GM18867 (cell line): ENCODE results near the gene PAX5.
A peak's percentile ranks its signal among the peaks of the same experiment; 100 is the strongest.

Experiments used
- ATAC-seq: cut with Tn5 transposase; IDR thresholded peaks from one replicate; pipeline ENCODE4 v1.9.1; 2021; ENCODE audit warnings: mild to moderate bottlenecking, moderate library complexity; ENCODE audit not compliant: unreplicated experiment

PAX5 gene

DNA sequence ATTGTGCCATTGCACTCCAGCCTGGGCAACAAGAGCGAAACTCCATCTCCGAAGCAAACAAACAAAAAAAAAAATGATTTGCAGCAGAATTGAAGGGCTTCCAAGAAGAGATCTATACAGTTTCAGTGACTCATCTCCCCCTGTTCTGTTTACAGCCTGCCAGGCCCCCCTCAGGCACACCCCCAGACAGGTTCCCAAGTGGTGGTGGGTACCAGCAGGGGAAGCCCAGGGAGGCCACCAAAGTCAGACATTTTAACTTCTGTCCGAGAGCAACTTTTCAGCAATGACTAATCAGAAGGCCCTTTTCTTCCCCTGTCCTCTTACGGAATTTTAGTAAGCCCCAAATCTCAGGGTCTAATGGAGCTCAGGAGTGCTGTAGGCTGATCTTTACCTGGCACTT lies 98.7 kb downstream of the PAX5 start:
- peak; percentile 20 for ATAC-seq

DNA sequence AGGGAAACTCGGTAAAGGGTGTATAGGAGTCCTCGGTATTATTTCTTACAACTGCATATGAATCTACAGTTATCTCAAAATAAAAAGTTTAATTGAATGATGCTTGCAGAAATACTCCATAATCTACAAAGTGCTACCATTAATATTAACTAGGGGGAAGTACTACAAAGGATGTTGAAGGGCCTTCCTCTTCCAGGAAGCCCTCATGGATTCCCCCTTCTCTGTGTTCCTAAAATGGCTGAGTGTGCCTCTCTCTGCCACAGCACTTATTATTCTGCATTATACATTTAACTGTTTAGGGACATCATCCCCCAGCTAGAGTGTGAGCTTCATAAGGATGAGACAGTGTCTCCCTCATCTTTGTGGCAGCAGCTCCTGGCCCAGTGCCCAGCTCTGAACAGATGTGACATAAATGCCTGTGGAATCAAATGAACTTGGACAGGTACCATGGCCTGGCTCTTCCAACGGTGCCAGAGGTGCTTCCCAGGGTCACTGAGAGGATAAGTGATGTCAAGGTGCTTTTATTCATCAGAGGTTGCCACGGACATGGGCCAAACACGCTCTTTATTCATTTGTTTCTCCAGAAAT lies 99.5 kb downstream of the PAX5 start:
- no peak for ATAC-seq

- ATAC-seq = no peak
Observed at GRCh38 chr9:36933676-36934215, 100.3 kb downstream of the PAX5 start.

- no peak for ATAC-seq
Observed at GRCh38 chr9:36932198-36932597, 101.9 kb downstream of the PAX5 start.

- ATAC-seq = no peak
Observed at GRCh38 chr9:36930941-36931340, 103.1 kb downstream of the PAX5 start.

DNA sequence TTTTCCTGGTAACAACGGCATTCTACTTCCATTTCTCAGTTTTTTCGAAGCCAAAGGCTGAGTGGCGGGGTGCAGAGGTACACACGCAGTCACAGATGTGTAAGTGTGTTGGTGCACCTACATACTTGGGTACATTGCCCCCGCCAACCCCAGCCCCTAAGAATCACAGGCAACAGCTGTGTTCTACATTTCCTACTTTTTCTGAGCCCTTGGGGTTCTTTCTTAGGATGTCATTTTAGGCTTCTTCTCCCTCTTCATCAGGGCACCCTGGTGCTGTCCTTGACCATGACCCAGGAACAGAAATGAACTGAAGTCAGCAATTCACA lies 104.8 kb downstream of the PAX5 start:
- ATAC-seq = no peak

- no peak for ATAC-seq
Observed at GRCh38 chr9:36928670-36929349, 105.3 kb downstream of the PAX5 start.

- no peak for ATAC-seq
Observed at GRCh38 chr9:36928210-36928609, 105.9 kb downstream of the PAX5 start.

DNA sequence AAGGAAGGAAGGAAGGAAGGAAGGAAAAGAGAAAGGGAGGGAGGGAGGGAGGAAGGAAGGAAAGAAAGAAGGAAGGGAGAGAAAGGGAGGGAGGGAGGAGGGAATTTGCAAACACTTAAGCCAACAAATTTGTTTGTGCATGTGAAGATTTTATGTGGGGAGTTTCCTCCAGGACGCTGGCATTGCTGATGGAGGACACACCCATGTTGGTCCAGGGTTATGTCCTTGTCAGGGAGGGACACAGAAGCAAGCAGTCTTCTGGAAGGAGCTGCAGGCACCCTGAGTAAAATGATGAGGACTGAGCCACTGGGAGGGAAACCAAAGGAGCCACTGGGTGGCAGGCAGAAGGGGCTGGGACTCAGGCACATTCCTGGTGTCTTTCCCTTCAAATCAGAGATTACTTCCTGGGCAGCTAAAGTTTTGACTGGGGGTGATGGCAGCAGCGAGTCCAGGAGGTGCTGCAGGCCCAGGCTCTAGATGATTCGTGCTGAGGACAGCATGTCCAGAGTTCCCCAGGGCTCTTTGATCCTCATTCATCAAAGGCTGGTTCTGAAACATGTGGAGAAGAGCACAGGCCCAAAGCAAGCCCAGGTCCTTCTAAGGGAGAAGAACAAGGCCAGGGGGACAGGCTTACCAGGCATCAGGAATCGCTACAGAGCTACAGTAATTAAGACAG lies 109.2 kb downstream of the PAX5 start:
- ATAC-seq = no peak

GRCh38 chr9:36924071-36924470 lies 110.0 kb downstream of the PAX5 start:
- peak; percentile 55 for ATAC-seq

DNA sequence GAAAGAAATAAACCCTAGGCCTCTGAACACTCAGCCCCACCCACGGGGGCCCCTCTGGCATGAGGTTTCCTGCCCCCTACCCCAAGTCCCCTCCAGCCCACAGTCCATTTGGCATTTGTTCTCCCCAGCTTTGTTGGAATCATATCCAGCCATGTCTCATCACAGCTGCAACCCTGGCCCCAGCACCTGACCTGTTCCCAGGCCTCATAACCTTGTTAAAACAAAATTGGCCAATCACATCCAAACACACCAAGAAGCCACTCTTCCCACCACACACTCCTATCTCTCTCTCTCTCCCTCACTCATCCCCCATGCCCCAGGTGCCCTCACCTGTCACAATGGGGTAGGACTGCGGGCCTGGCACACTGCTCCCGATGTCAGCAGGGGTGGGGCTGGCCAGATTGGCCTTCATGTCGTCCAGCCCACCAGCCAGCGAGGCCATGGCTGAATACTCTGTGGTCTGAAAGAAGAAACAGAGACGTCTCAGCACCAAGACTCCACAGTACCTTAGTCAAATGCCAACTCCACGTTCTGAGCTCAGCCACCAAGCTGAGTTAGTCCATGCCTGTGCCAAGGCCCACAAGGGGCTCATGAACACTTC lies 110.9 kb downstream of the PAX5 start:
- ATAC-seq = no peak

DNA sequence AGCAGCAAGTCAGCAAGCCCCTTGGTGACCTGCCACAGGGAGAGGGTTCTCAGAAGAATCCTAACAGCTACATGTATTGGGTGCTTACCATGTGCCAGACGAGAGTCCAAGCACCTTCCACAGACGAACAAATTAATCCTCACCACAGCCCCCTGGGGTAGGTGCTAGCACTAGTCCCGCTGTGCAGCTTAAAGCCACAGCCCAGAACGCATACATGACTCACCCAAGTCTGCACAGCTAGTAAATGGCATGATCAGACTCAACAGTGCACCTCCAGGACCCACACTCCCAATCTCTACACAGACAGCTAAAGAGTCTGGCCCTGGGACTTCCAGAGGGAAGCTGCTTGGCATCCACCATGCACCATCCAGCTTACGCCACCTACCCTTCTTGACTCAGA lies 111.5 kb downstream of the PAX5 start:
- ATAC-seq = no peak

- ATAC-seq = no peak
Observed at GRCh38 chr9:36914212-36914577, 119.9 kb downstream of the PAX5 start.

GRCh38 chr9:36913393-36914211 lies 120.5 kb downstream of the PAX5 start:
- no peak for ATAC-seq

- no peak for ATAC-seq
Observed at GRCh38 chr9:36912620-36913019, 121.4 kb downstream of the PAX5 start.

DNA sequence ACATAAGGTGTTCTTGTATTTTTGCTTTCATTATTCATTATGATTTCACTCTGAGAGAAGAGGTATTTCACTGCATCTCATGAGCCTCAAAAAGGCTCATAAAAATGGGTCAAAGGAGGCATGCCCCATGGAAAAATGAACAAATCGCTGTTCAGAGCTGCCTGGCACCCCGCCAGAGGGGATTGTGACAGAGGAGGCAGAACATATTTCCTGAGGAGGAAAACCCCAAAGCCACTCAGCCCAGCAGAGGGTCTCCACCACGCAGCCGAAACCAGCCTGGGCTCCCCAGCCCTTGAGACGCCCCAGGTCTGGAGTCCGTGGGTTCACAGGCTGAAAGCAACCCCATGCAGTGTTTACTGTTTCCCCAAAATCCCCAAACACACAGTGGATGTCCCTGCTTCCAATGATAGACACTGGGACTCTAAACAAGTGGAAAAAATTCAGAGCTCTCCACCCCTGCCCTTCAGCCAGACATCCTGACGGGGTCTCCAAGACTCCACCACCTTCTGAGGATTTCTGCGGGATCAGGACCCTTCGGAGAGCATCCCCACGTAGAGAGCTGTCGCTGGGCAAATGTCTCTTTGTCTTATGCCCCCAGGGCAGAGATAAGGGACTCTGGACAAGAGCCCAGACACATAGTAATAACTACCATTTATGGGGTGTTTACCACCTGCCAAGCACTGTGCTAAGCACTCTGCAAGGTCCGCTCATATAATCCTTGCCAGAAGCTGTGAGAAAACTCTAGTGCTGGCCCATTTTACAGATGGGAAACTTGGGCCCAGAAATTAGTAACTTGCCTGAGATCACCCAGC lies 122.3 kb downstream of the PAX5 start:
- ATAC-seq = no peak

GRCh38 chr9:36911037-36911436 lies 123.0 kb downstream of the PAX5 start:
- ATAC-seq = no peak

DNA sequence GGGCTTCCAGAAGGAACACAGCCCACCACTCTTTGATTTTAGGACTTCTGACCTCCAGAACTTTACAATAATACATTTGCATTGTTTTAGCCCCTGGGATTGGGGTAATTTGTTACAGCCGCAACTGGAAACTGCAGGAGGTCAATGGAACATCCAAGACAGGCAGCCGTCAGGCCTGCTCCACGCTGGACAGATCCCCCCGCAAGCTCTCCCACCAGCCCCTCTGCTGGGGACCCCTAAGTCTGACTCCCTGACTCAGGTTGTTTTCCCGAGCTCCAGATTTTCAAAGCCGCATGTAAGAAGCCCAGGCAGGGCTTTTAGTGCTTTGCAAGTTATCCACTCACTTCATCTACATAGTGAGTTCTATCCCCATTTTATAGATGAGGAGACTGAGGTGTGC lies 127.6 kb downstream of the PAX5 start:
- no peak for ATAC-seq

DNA sequence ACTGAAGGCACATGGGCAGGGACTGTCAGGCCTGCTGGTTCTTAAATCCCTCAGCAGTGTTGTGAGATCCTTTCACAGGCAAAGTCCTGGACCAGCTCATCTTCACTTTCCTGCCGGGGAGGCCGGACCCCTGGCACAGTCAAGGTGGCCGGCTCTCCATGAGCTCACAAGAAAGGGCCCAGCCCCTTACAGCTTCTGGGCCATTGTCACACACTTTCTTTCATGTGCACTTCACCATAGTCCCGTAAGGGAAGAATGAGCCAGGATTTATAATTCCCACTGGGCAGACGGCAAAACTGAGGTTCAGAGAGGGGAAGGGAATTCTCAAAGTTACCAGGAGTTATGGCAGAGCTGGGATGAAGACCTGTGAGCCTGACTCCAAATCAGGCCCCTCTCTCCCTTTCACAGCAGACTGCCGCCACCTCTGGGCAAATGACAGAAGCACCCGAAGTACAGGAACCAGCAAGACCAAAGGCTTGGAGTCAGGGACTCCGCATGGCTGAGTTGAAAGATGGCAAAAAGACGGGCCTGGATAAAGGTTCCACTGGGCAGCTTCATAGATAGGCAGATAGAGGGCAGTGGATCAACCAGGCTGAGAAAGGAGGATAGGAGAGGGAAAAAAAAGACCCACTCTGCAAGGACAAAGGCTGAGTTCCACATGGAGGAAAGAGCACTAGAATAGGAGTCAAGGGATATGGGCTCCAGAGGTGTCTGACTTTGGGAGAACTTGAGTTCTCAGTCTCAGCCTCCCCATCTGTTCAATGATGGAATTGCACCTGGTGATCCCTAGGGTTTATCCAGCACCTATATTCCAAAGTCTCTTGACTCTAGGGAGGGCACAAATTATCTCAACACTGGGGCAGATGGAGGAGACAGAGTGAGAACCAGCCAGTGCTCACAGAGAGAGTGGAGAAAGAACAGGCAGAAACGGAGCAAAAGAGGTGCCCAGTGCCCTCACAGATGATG lies 128.7 kb downstream of the PAX5 start:
- no peak for ATAC-seq
